Measurements from ENCODE around the gene SLC6A17.

GRCh38 chr1:110152133-110152785 lies 2.0 kb downstream of the SLC6A17 start:
- TF ChIP-seq POLR2AphosphoS5 (IDR thresholded peaks at IDR 0.05) (no peak), CTCF (IDR thresholded peaks at IDR 0.05) (no peak), EP300 (IDR thresholded peaks at IDR 0.05) (no peak)
